Measurements from ENCODE around the gene OR2V2.

DNA sequence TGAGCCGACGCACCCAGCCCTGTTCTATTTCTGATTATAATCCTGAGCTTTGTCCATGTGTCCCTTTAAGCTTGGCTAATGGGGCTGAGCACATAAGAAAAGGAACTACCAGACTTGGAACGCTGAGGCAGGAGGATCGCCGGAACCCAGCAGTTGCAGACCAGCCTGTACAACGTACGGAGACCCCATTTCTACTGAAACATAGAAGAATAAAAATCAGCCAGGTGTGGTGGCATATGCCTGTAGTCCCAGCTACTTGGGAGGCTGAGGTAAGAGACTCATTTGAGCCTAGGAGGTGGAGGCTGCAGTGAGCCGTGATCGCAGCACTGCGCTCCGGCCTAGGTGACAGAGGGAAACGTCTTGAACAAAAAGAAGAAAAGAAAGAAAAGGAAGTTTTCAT is 35.3 kb downstream of the OR2V2 start:
- TF ChIP-seq CTCF (IDR thresholded peaks at IDR 0.05): no peak
- TF ChIP-seq POLR2A (IDR thresholded peaks at IDR 0.05): no peak
